Measurements from ENCODE around the gene MIS18A.
"Not testable (repeated sequence)": the region's sequence is repeated elsewhere in the genome, so short reads cannot be mapped to it uniquely, and the experiment has no call there.

Gene MIS18A

DNA sequence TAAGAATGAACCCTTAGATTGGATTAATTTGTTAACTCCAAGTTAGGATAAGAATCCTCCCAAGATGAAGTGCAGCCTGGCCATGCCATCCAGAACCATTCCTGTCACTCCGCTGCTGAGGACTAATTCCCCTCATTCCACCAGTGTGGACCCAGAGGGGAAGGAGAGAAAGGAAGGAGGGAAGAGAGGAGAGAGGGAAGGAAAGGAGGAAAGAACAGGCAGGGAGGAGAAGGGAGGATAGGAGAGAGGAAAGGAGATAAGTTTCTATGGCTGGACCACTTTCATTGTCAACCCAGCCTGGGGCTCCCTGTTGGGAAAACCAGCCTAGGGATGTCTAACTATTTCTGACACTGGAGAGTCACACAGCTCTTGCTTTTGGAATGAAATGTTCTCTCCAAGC is 24.5 kb upstream of the MIS18A start:
- no peak for DNase-seq

- DNase-seq, result no peak
Measured at GRCh38 chr21:32302560-32302959, 23.7 kb upstream of the MIS18A start.

DNA sequence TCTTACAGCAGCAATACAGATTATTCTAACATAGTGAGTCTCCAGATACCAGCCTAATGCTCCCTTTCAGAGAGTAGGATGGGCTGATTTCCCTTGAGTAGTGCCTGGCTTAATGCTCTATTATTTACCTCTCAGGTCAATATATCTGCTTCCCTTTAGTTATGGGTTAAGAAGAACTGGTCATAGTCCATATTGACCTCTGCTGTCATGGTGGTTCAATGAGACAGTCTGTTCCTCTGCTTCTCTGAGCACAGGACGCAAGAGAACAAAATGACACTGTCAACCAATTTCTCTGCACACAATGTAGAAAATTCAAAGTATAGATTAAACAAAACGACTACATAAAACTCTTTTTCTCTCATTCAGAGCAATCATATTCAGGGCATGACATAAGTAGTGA is 22.7 kb upstream of the MIS18A start:
- DNase-seq, result no peak

DNA sequence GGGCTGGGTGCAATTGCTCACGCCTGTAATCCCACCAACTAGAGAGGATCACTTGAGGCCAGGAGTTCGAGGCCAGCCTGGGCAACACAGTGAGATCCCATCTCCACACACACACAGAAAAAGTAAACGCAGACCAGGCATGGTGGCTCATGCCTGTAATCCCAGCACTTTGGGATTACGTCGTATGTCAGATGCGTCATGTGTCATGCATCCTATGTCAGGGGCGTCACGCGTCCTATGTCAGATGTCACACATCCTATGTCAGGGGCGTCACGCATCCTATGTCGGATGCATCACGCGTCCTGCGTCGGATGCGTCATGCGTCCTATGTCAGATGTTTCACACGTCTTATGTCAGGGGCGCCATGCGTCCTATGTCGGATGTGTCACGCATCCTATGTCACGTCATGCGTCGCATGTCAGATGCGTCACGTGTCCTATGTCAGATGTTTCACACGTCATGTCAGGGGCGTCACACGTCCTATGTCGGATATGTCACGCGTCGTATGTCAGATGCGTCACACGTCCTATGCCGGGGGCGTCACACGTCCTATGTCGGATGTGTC is 21.4 kb upstream of the MIS18A start:
- DNase-seq, result no peak

- no peak for DNase-seq
Measured at GRCh38 chr21:32299695-32300094, 20.8 kb upstream of the MIS18A start.

- no peak for DNase-seq
Measured at GRCh38 chr21:32298658-32299081, 19.8 kb upstream of the MIS18A start, which contains the start of gene MRAP. Gene MRAP, plus strand, starts transcription at chr21:32298855. Its CDS starts 117 bp downstream, at chr21:32298972.

- DNase-seq, result no peak
Measured at GRCh38 chr21:32298148-32298559, 19.3 kb upstream of the MIS18A start.

GRCh38 chr21:32297449-32297848 is 18.6 kb upstream of the MIS18A start:
- no peak for DNase-seq

GRCh38 chr21:32285476-32285875 is 6.6 kb upstream of the MIS18A start:
- no peak for DNase-seq

- no peak for DNase-seq
Measured at GRCh38 chr21:32282992-32283391, 4.1 kb upstream of the MIS18A start.

DNA sequence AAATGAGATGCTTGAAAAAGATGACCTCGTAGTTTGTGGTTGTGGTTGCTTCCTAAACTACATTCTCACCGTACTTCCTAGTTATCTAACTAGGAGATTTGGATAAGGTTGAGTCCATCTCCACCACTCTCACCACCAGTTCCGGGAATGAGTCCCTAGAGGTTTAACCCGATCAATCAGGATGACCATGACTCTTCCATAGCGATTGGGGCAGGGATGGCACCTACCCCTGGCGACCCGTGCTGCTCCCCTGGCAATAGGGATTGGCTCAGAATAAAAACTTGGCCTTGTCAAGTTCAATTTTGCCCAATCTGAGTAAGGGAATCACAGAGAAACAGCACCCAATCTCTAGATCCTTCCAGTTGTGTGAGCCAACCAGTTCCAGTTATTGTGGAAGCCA is 2.7 kb upstream of the MIS18A start:
- no peak for DNase-seq

DNA sequence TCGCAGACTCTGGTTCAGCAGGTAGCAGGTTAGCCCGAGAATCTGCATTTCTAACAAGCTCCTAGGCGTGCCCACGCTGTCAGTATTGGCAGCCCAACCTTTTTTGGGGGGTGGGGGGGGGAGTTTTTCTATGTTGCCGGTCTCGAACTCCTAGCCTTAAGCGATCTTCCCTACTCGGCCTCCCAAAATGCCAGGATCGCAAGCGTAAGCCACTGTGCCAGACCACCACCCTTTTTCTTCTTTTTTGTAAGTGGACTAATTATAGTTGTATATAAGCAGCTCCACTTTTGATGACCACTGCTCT is 480 bp upstream of the MIS18A start:
- no peak for DNase-seq

- no peak for DNase-seq
Measured at GRCh38 chr21:32278103-32278502, 746 bp downstream of the MIS18A start.

DNA sequence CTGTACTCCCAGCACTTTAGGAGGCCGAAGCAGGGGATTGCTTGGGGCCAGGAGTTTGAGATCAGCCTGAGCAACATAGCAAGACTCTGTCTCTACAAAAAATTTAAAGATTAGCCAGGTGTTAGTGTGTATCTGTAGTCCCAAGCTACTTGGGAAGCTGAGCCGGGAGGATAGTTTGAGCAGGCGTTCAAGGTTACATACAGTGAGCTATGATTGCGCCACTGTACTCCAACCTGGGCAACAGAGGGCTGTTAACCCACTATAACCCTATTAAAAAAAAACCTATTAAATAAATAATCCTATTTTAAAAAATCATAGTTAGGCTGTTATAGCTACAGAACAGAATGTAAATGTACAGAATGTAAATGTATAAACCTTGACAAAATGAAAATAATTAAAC is 2.2 kb downstream of the MIS18A start:
- DNase-seq, result no peak

DNA sequence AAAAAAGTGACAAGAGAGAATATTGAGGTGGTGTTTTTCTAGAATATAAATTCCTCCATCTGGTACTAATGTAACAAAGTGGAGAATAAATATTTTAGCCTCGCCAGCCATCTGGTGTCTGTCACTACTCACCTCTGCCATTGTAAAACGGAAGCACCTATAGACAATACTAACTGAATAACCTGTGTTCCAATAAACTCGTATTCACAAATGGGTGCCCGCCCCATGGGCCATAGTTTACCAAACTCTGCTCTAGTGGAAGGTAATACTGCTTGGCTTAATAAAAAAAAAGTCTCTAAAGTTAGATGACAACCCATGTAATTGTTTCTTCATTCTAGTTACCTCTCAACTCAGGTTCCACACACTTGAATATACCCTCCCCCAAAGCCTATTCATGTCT is 8.1 kb downstream of the MIS18A start:
- no peak for DNase-seq

GRCh38 chr21:32265321-32265720 is 13.5 kb downstream of the MIS18A start:
- DNase-seq, result not testable (repeated sequence)

DNA sequence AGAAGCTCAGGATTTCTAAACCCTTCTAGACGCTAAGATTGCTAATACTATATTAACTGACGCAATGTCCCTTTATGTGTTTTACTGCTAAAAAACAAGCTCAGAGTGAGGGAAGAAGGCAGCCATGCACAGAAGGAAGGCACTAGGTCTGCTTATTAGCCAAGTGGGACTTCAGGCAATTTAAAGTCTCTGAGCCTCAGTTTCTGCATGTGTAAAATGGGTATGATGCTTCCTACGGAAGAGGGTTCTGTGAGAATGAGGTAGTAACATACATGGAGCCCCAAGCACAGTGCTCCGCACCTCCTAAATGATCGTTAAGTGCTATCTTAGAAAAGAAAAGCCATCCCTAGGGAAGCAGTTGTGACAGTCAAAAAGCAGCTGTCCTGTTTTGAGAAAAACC is 16.9 kb downstream of the MIS18A start:
- DNase-seq, result no peak

GRCh38 chr21:32260130-32260529 is 18.7 kb downstream of the MIS18A start:
- DNase-seq, result no peak

GRCh38 chr21:32258786-32259048 is 20.1 kb downstream of the MIS18A start:
- DNase-seq, result not testable (repeated sequence)

DNA sequence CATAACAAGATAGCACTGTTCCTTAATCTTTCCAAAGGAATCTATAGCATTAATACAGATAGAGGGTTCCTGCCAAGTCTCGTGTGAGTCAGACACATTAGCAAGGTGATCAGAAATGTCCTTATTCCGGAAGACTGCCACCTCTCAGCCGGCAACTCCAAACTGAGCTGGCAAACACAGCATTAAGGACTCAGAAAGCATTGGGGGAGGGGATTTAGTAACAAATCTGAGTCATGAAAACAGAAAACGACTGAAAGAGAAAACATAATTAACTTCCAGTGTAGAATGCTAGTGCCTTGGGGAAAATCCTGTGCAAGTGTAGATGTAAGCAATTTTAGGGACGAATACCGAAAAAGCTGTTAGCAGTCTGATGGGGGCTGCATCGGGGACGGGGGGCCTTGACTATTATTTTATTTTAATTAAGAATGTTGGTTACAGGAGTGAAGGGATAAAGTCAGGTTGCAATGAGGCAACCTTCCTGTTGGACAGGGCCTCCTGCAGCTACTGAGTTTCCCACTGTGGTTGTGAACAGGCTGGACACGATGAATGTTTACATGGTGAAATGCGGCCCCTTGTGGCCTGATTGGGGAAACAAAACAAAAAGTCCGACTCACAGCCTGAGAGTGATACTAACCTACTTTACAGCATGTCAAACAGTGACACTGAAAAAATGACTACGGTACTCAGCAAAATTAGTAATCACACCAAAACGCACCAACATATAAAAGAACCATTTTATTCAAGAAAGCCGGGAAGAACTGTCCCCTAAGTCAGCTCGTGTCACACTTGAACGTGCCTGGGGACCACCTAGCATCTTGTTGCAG is 20.7 kb downstream of the MIS18A start:
- peak; percentile 43 for DNase-seq

GRCh38 chr21:32256873-32257620 is 21.8 kb downstream of the MIS18A start:
- DNase-seq, result no peak

GRCh38 chr21:32256251-32256650 is 22.6 kb downstream of the MIS18A start:
- no peak for DNase-seq

GRCh38 chr21:32253215-32253641 is 25.6 kb downstream of the MIS18A start:
- DNase-seq, result no peak

DNA sequence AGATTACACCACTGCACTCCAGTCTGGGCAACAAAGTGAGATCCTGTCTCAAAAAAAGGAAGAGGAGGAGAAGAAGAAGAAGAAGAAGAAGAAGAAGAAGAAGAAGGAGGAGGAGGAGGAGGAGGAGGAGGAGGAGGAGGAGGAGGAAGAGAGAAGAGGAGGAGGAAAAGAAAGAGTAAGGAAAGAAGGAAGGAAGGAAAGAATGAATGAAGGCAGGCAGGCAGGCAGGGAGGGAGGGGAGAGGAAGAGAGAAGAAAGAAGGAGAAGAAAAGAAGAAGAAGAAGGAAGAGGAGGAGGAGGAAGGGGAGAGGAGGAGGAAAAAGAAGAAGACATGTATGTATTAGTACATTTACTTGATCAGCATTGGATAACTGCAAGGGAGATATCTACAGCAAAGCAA is 26.7 kb downstream of the MIS18A start:
- no peak for DNase-seq

All from CD4-positive, alpha-beta T cell treated with Interleukin-10 for 1 hour (primary cell).